ENCODE data around the gene VSIG4.

- TF ChIP-seq CTCF (IDR thresholded peaks at IDR 0.05), result no peak
- TF ChIP-seq POLR2AphosphoS5 (IDR thresholded peaks at IDR 0.05; ENCODE audit: low read depth, low read length), result no peak
- no peak for TF ChIP-seq TCF7L2 (IDR thresholded peaks at IDR 0.05; ENCODE audit: low read depth, low read length)
Observed at GRCh38 chrX:65993915-65994460, 45.9 kb downstream of the VSIG4 start.

Measured in Panc1 (cell line).